ENCODE measurements around the gene ZFYVE26. TPM values are rescaled to one million over a fixed set of nuclear protein-coding genes. Genes with fewer than 3 reads are reported as not detected.
A peak's percentile ranks its signal among the peaks of the same experiment; 100 is the strongest.

ZFYVE26 gene
- total RNA-seq, 6 experiments from 2014 or later = 8.3 to 14.8 (median 11.3) TPM

DNA sequence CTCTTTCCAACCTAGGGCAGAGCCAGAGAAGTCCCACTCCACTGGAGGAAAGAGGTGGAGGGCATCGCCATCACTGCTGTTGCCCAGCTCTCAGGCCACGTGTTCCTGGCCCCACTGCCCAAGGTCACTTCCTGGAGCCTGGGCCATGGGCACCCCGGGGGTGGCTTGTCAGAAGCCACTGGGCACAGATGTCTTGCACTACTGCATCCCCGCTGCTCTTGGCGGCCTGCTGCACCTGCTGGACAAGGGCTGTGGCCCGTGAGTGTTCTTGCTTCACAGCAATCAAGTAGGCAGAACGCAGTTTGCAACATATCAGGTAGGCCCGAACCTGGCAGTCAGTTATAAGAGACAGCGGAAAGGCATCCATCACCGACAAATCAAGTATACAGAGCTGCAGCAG lies 68.1 kb downstream of the ZFYVE26 start:
- Histone ChIP-seq H3K27ac (no peak overlapping the region), H3K27me3 (no peaks in the 10 kb centered on the region), H3K9me3 (no peaks in the 10 kb centered on the region), H3K4me1 (no peaks in the 10 kb centered on the region), H3K4me3 (no peak overlapping the region), H3K36me3 (peaks cover 0 to 48% (median 17%) of the 10 kb centered on the region in 4 donors)
- WGBS (ENCODE audit: insufficient coverage, low coverage, low lambda C conversion rate, missing lambda C conversion rate) = 98% methylated on average over 6 of the region's 10 CpGs
- intact Hi-C loops (cut with DNase I) = no loop called here
- ATAC-seq (no peak), DNase-seq (no peak)
- TF ChIP-seq, protein P1, sequence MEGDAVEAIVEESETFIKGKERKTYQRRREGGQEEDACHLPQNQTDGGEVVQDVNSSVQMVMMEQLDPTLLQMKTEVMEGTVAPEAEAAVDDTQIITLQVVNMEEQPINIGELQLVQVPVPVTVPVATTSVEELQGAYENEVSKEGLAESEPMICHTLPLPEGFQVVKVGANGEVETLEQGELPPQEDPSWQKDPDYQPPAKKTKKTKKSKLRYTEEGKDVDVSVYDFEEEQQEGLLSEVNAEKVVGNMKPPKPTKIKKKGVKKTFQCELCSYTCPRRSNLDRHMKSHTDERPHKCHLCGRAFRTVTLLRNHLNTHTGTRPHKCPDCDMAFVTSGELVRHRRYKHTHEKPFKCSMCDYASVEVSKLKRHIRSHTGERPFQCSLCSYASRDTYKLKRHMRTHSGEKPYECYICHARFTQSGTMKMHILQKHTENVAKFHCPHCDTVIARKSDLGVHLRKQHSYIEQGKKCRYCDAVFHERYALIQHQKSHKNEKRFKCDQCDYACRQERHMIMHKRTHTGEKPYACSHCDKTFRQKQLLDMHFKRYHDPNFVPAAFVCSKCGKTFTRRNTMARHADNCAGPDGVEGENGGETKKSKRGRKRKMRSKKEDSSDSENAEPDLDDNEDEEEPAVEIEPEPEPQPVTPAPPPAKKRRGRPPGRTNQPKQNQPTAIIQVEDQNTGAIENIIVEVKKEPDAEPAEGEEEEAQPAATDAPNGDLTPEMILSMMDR (IDR thresholded peaks at IDR 0.05) = no peak
- no peak for TF ChIP-seq POLR2A (IDR thresholded peaks at IDR 0.05)

DNA sequence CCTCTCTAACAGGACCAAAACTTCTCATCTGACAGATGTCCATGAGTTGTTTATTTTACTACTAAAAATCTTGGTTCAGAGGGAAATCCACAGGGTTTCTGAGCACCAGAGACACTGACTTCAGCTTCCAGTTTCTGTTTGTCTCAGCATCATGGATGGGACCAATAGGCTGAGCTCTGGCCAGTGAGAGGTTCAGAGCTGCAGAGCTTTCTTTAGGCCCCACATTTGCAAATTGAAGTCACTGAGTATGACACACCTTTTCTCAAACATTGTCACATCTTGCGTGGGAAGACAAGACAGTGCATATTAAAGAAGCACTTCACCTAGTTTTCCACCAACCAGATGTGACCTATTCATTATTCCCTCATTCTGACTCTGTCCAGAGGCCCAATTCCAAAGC lies 69.5 kb downstream of the ZFYVE26 start:
- intact Hi-C loops (cut with DNase I) = no loop called here
- DNase-seq (no peak), ATAC-seq (no peak)
- Histone ChIP-seq H3K36me3 (peaks cover 0 to 34% (median 11%) of the 10 kb centered on the region in 4 donors), H3K27ac (no peak overlapping the region), H3K4me1 (no peaks in the 10 kb centered on the region), H3K27me3 (no peaks in the 10 kb centered on the region), H3K4me3 (no peak overlapping the region), H3K9me3 (no peaks in the 10 kb centered on the region)
- 100% methylated on average over 1 of the region's 1 CpG for WGBS (ENCODE audit: insufficient coverage, low coverage, low lambda C conversion rate, missing lambda C conversion rate)
- no peak for TF ChIP-seq POLR2A (IDR thresholded peaks at IDR 0.05)
- TF ChIP-seq, protein P1 (IDR thresholded peaks at IDR 0.05) = no peak

DNA sequence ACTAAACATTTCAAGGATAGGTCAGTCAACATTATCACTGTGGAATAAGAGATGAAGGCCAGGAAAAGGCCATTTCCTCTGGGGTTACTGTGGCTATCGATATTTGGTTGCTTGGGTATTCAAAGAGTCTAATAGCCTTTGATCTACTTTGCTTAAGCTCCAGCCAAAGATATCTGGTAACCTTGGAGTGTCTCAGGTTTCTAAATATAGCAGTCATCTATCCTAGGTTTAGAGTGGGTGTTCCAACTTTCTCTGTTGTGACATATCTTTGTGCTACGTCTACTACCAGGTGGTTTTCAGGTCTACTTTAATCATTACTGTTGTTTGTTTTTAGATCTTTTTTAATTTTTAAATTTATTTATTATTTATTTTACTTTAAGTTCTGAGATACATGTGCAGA lies 72.3 kb downstream of the ZFYVE26 start:
- no peaks in the 10 kb centered on the region for H3K27me3 ChIP-seq
- H3K4me3 ChIP-seq = no peak overlapping the region
- intact Hi-C loops (cut with DNase I) = no loop called here
- H3K27ac ChIP-seq = no peak overlapping the region
- WGBS (ENCODE audit: insufficient coverage, low coverage, low lambda C conversion rate, missing lambda C conversion rate) = 67% methylated on average over 2 of the region's 2 CpGs
- no peaks in the 10 kb centered on the region for H3K9me3 ChIP-seq
- H3K36me3 ChIP-seq = peaks cover 0 to 11% (median 3%) of the 10 kb centered on the region in 4 donors
- DNase-seq (no peak), ATAC-seq (no peak)
- H3K4me1 ChIP-seq = no peaks in the 10 kb centered on the region
- no peak for TF ChIP-seq POLR2A (IDR thresholded peaks at IDR 0.05)
- TF ChIP-seq, protein P1 (IDR thresholded peaks at IDR 0.05) = no peak

DNA sequence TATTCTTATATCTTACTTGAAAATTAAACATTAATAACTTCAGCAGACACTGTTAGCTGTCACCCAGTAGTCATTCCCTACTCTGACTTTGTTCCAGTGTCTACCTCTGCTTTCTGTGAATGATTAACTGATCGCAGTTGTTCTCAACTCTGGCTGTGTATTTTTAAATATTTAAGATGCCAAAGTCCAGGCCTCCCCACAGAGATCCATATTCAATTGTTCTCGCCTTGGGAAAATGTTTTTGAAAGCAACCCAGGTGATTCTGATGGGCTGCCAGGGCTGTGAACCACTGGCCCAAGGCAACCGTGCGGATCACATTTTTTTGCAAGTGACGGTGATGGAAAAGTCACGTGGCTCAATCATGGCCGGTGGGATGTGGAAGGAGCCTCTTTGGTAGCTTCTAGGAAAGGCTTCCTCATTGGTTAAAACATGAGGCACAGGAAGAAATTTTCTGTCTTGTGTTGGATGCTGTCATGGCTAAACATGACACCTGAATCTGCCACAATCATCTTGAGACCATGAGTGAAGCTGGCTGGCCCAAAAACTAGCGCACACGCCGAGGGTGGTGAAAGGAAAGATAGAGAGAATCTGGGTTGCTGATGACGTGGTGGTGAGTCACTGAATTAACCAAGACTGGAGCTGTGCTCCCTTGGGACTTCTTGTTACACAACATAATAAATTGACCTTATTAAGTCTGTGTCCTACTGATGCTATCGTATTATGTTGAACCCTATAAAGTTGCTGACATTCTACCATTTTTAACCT lies 77.5 kb downstream of the ZFYVE26 start:
- peak overlapping the region; percentile 59 to 64 (median 63) for H3K27ac ChIP-seq
- DNase-seq (peak; percentile 47 to 81 (median 62)), ATAC-seq (peak; percentile 92 to 93 (median 92))
- no peak overlapping the region for H3K4me3 ChIP-seq
- 35% methylated on average over 12 of the region's 12 CpGs for WGBS (ENCODE audit: insufficient coverage, low coverage, low lambda C conversion rate, missing lambda C conversion rate)
- no peaks in the 10 kb centered on the region for H3K27me3 ChIP-seq
- H3K9me3 ChIP-seq = no peaks in the 10 kb centered on the region
- TF ChIP-seq, protein P1 (IDR thresholded peaks at IDR 0.05) = no peak
- TF ChIP-seq POLR2A (IDR thresholded peaks at IDR 0.05) = no peak
- H3K36me3 ChIP-seq = no peaks in the 10 kb centered on the region
- intact Hi-C loops (cut with DNase I) = no loop called here
- H3K4me1 ChIP-seq = peaks cover 0 to 3% (median 0%) of the 10 kb centered on the region in 4 donors

Measured in right lobe of liver (tissue), 6 donors.